Measurements from ENCODE around the gene EVC2.

Gene EVC2

GRCh38 chr4:5566991-5567390 lies 141.4 kb downstream of the EVC2 start:
- TF ChIP-seq, protein P1, sequence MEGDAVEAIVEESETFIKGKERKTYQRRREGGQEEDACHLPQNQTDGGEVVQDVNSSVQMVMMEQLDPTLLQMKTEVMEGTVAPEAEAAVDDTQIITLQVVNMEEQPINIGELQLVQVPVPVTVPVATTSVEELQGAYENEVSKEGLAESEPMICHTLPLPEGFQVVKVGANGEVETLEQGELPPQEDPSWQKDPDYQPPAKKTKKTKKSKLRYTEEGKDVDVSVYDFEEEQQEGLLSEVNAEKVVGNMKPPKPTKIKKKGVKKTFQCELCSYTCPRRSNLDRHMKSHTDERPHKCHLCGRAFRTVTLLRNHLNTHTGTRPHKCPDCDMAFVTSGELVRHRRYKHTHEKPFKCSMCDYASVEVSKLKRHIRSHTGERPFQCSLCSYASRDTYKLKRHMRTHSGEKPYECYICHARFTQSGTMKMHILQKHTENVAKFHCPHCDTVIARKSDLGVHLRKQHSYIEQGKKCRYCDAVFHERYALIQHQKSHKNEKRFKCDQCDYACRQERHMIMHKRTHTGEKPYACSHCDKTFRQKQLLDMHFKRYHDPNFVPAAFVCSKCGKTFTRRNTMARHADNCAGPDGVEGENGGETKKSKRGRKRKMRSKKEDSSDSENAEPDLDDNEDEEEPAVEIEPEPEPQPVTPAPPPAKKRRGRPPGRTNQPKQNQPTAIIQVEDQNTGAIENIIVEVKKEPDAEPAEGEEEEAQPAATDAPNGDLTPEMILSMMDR (IDR thresholded peaks at IDR 0.05; ENCODE audit: low read depth, low read length, missing control alignments) = no peak
- no peak for DNase-seq (ENCODE audit: low read depth)

DNA sequence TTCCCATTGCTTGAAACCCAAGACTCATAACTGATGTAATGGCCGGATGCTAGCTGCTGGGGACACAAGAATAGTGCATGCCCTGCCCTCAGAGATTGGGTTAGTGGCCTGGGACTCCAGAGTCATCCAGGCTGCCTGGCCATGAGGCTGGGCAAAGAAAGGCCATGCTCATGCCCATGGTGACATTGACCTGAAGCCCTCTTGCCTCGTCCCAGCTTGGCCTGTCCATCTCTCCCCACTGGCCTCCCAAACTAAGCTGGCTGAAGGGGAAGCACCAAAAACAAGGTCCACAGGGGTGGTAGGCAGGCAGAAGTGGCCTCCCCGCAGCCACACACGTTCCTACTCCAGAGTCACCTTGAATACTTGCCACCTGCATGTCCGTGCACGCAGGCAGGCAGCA lies 141.8 kb downstream of the EVC2 start:
- no peak for DNase-seq (ENCODE audit: low read depth)
- TF ChIP-seq, protein P1 (IDR thresholded peaks at IDR 0.05; ENCODE audit: low read depth, low read length, missing control alignments) = no peak
- no peak overlapping the region for H3K4me3 ChIP-seq (ENCODE audit: low read depth, low read length)

More at GRCh38 chr4:5566991-5567390, 141.4 kb downstream of the EVC2 start:
- H3K4me3 ChIP-seq (ENCODE audit: low read depth, low read length) = no peak overlapping the region

- H3K4me3 ChIP-seq (ENCODE audit: low read depth, low read length) = no peak overlapping the region
- TF ChIP-seq, protein P1 (IDR thresholded peaks at IDR 0.05; ENCODE audit: low read depth, low read length, missing control alignments) = no peak
- DNase-seq (ENCODE audit: low read depth) = no peak
Observed at GRCh38 chr4:5563856-5564255, 144.5 kb downstream of the EVC2 start.

DNA sequence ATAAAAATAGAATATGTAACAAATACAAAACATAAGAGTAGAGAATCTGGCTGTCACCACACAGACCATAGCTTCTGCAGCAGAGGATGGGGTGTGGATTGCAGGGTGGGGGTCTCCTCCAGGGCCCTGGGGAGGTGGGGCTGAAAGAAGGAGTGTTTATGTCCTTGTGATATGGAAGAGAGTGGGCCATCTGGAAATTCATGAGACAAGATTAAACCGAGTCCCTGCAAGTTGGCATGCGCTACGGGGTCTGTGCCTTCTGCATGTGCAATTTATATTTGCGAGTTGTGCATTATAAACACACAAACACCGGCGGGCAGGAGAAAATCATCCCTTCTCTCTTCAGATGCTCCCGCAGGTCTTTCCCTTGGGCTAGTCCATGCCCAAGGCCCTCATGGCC lies 145.9 kb downstream of the EVC2 start:
- TF ChIP-seq, protein P1 (IDR thresholded peaks at IDR 0.05; ENCODE audit: low read depth, low read length, missing control alignments) = no peak
- no peak for DNase-seq (ENCODE audit: low read depth)
- no peak overlapping the region for H3K4me3 ChIP-seq (ENCODE audit: low read depth, low read length)

- H3K4me3 ChIP-seq (ENCODE audit: low read depth, low read length) = no peak overlapping the region
- no peak for DNase-seq (ENCODE audit: low read depth)
- TF ChIP-seq, protein P1 (IDR thresholded peaks at IDR 0.05; ENCODE audit: low read depth, low read length, missing control alignments) = no peak
Observed at GRCh38 chr4:5561286-5561685, 147.1 kb downstream of the EVC2 start.

GRCh38 chr4:5558502-5558901 lies 149.9 kb downstream of the EVC2 start:
- H3K4me3 ChIP-seq (ENCODE audit: low read depth, low read length) = no peak overlapping the region
- no peak for DNase-seq (ENCODE audit: low read depth)
- TF ChIP-seq, protein P1 (IDR thresholded peaks at IDR 0.05; ENCODE audit: low read depth, low read length, missing control alignments) = no peak

DNA sequence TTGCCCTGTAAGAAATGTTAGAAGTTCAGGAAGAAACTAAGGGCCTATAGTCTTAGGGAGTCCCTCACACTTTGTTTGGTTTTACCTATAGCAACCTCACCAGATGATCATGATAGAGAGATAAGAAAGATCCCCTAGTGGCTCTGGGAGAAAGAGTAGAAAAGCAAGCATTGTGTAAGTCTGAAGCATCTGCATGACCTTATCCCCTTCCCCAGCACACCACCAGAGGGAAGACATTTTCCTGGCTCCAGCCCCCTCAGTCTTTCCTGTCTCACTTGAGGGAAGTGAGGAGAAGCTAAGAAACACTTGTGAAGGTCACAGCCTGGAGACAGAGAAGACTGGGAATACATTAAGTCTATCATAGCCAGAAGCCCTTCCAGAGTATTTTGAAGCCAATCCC lies 154.0 kb downstream of the EVC2 start:
- no peak overlapping the region for H3K4me3 ChIP-seq (ENCODE audit: low read depth, low read length)
- TF ChIP-seq, protein P1 (IDR thresholded peaks at IDR 0.05; ENCODE audit: low read depth, low read length, missing control alignments) = no peak
- DNase-seq (ENCODE audit: low read depth) = no peak
